Ascending aorta (tissue), 2 donors: ENCODE measurements around the gene DARS2. TPM values are rescaled to one million over a fixed set of nuclear protein-coding genes. Genes with fewer than 3 reads are reported as not detected.
"Not testable (repeated sequence)": the region's sequence is repeated elsewhere in the genome, so short reads cannot be mapped to it uniquely, and the experiment has no call there.

Source experiments
- DNase-seq, 2 donors: peaks; one replicate each; pipeline ENCODE4 v3.0.0-alpha.2; 2019; ENCODE audit warnings: low spot score in 2 of 2
- H3K27ac ChIP-seq, 2 donors: fragments of 200-600 bp; sonication (generic); one replicate each; pipeline ENCODE4 v1.5.1; 2016 to 2017; ENCODE audit warnings: mild to moderate bottlenecking in 1 of 2
- H3K27me3 ChIP-seq: fragments of 200-600 bp; sonication (generic); one replicate; pipeline ENCODE4 v1.5.1; 2017
- H3K36me3 ChIP-seq, 2 donors: fragments of 200-600 bp; sonication (generic); one replicate each; pipeline ENCODE4 v1.5.1; 2016
- H3K4me1 ChIP-seq, 2 donors: fragments of 200-600 bp; sonication (generic); one replicate each; pipeline ENCODE4 v1.5.1; 2016 to 2017; ENCODE audit warnings: mild to moderate bottlenecking in 1 of 2
- H3K4me3 ChIP-seq, 2 donors: fragments of 200-600 bp; sonication (generic); one replicate each; pipeline ENCODE4 v1.5.1; 2016 to 2017; ENCODE audit warnings: mild to moderate bottlenecking in 1 of 2
- H3K9me3 ChIP-seq, 2 donors: fragments of 200-600 bp; sonication (generic); one replicate each; pipeline ENCODE4 v1.5.1; 2016
- CTCF ChIP-seq, 3 experiments: fragments of 200-600 bp in 2 of 3; fragments of 450-650 bp in 1 of 3; sonication (generic) in 2 of 3; IDR thresholded peaks; one replicate each; pipeline ENCODE4 v1.5.1; 2016 to 2019; ENCODE audit warnings: antibody characterized with exemption in 3 of 3, mild to moderate bottlenecking in 1 of 3, moderate library complexity in 1 of 3
- intact Hi-C: fragments of 100-400 bp; cut with DNase I; formaldehyde crosslinking; loops from one replicate; pipeline ENCODE4 v1.15.1; 2023
- total RNA-seq: library from RNA; depleted of rRNA; stranded (reverse); fragments of >200 nt; gene quantifications from one replicate; pipeline ENCODE4 v1.1.0, GENCODE V29; 2016

Gene DARS2
- total RNA-seq, 1 donor from 2014 or later = 12.1 TPM

- Histone ChIP-seq H3K36me3 (peaks cover 0 to 4% of the 10 kb centered on the region in 2 donors), H3K9me3 (no peaks in the 10 kb centered on the region), H3K27me3 (no peaks in the 10 kb centered on the region), H3K4me1 (no peaks in the 10 kb centered on the region), H3K4me3 (no peak overlapping the region), H3K27ac (no peak overlapping the region)
- intact Hi-C loops = no loop called here
- no peak for DNase-seq
- TF ChIP-seq CTCF (IDR thresholded peaks at IDR 0.05) = no peak
Observed at GRCh38 chr1:173798078-173798477, 26.4 kb upstream of the DARS2 start.

GRCh38 chr1:173799995-173800394 is 24.5 kb upstream of the DARS2 start:
- H3K9me3 ChIP-seq, DNase-seq, H3K27ac ChIP-seq, H3K36me3 ChIP-seq, H3K27me3 ChIP-seq, H3K4me3 ChIP-seq, intact Hi-C loops, H3K4me1 ChIP-seq: not testable (repeated sequence)

GRCh38 chr1:173802961-173803360 is 21.5 kb upstream of the DARS2 start:
- intact Hi-C loops = no loop called here
- H3K36me3 ChIP-seq = peaks cover 0 to 11% of the 10 kb centered on the region in 2 donors
- no peaks in the 10 kb centered on the region for H3K9me3 ChIP-seq
- TF ChIP-seq CTCF (IDR thresholded peaks at IDR 0.05) = no peak
- no peak overlapping the region for H3K4me3 ChIP-seq
- DNase-seq = no peak
- H3K27ac ChIP-seq = no peak overlapping the region
- no peaks in the 10 kb centered on the region for H3K27me3 ChIP-seq
- H3K4me1 ChIP-seq = no peaks in the 10 kb centered on the region

GRCh38 chr1:173813654-173814053 is 10.8 kb upstream of the DARS2 start:
- H3K27me3 ChIP-seq, H3K27ac ChIP-seq, H3K4me1 ChIP-seq, H3K9me3 ChIP-seq, intact Hi-C loops, DNase-seq, H3K4me3 ChIP-seq, H3K36me3 ChIP-seq: not testable (repeated sequence)

GRCh38 chr1:173818459-173818858 is 6.0 kb upstream of the DARS2 start:
- H3K27me3 ChIP-seq = no peaks in the 10 kb centered on the region
- peaks cover 0 to 1% of the 10 kb centered on the region in 2 donors for H3K4me1 ChIP-seq
- H3K36me3 ChIP-seq = no peaks in the 10 kb centered on the region
- no peaks in the 10 kb centered on the region for H3K9me3 ChIP-seq
- no peak overlapping the region for H3K27ac ChIP-seq
- DNase-seq = no peak
- no peak overlapping the region for H3K4me3 ChIP-seq
- TF ChIP-seq CTCF (IDR thresholded peaks at IDR 0.05) = no peak
- intact Hi-C loops = no loop called here

GRCh38 chr1:173821680-173822079 is 2.8 kb upstream of the DARS2 start:
- Histone ChIP-seq H3K36me3 (no peaks in the 10 kb centered on the region), H3K4me3 (no peak overlapping the region), H3K4me1 (peaks cover 0 to 5% of the 10 kb centered on the region in 2 donors), H3K9me3 (no peaks in the 10 kb centered on the region), H3K27me3 (no peaks in the 10 kb centered on the region), H3K27ac (no peak overlapping the region)
- intact Hi-C loops = loop anchor here (5.0 to 10.0 kb wide), 2 partner anchors 104 to 1077 kb away; no protein-coding TSS in a partner anchor
- no peak for TF ChIP-seq CTCF (IDR thresholded peaks at IDR 0.05)
- DNase-seq = no peak

GRCh38 chr1:173823781-173824314 is 625 bp upstream of the DARS2 start:
- peak overlapping the region; percentile 90 to 96 for H3K27ac ChIP-seq
- H3K9me3 ChIP-seq = no peaks in the 10 kb centered on the region
- H3K4me1 ChIP-seq = peaks cover 0 to 5% of the 10 kb centered on the region in 2 donors
- H3K36me3 ChIP-seq = no peaks in the 10 kb centered on the region
- H3K4me3 ChIP-seq = peak overlapping the region; percentile 65 to 71
- TF ChIP-seq CTCF (IDR thresholded peaks at IDR 0.05) = no peak
- H3K27me3 ChIP-seq = no peaks in the 10 kb centered on the region
- DNase-seq = no peak
- intact Hi-C loops = loop anchor here (1.0 to 10.0 kb wide), 8 partner anchors 44 to 1175 kb away; partner anchors contain the start of genes CACYBP, PRDX6, RABGAP1L and RC3H1
